Measurements from ENCODE around the gene PLEKHS1.

- TF ChIP-seq TAF1 (IDR thresholded peaks at IDR 0.05; ENCODE audit: borderline replicate concordance, low read depth, low read length) (no peak), POLR2A (IDR thresholded peaks at IDR 0.05; ENCODE audit: low read depth, low read length) (no peak)
Observed at GRCh38 chr10:113712755-113713639, 38.5 kb upstream of the PLEKHS1 start.

Measured in GM12892 (cell line).